HepG2 (cell line): ENCODE measurements around the gene SLC25A47. TPM values are rescaled to one million over a fixed set of nuclear protein-coding genes. Genes with fewer than 3 reads are reported as not detected.

Source experiments
- ADNP ChIP-seq: sonication (generic); formaldehyde crosslinking; IDR thresholded peaks from 2 replicates; pipeline ENCODE4 v1.4.0; 2020; ENCODE audit warnings: missing genetic modification reagents
- AGO1 ChIP-seq: fragments of 200-400 bp; formaldehyde crosslinking; IDR thresholded peaks from 2 replicates; pipeline ENCODE4 v1.6.1; 2017; ENCODE audit warnings: mild to moderate bottlenecking, low read depth, low read length, moderate library complexity; ENCODE audit not compliant: poor library complexity, severe bottlenecking
- CCAR2 ChIP-seq: fragments of 200-400 bp; formaldehyde crosslinking; optimal IDR thresholded peaks from 2 replicates; pipeline ENCODE3; 2018; ENCODE audit warnings: low read depth, mild to moderate bottlenecking, low read length, moderate library complexity
- EEA1 ChIP-seq: sonication (generic); formaldehyde crosslinking; IDR thresholded peaks from 2 replicates; pipeline ENCODE4 v1.5.1; 2020; ENCODE audit warnings: mild to moderate bottlenecking, missing genetic modification reagents, borderline replicate concordance
- ELF3 ChIP-seq: IDR thresholded peaks from 2 replicates; pipeline ENCODE4 v1.6.1; 2016; ENCODE audit warnings: missing genetic modification reagents, missing compliant biosample characterization
- GATAD2A ChIP-seq: IDR thresholded peaks from 2 replicates; pipeline ENCODE4 v1.6.1; 2016
- PHB2 ChIP-seq: fragments of 450-650 bp; IDR thresholded peaks from 2 replicates; pipeline ENCODE4 v1.6.1; 2018; ENCODE audit not compliant: partially characterized antibody
- SP2 ChIP-seq: sonication (generic); formaldehyde crosslinking; IDR thresholded peaks from 2 replicates; pipeline ENCODE4 v1.5.1; 2020; ENCODE audit warnings: mild to moderate bottlenecking, missing genetic modification reagents
- ZBTB7B ChIP-seq: sonication (generic); formaldehyde crosslinking; IDR thresholded peaks from 2 replicates; pipeline ENCODE4 v1.4.0; 2020; ENCODE audit warnings: missing genetic modification reagents
- ZFY ChIP-seq: sonication (generic); formaldehyde crosslinking; IDR thresholded peaks from 2 replicates; pipeline ENCODE4 v1.4.0; 2020; ENCODE audit warnings: missing genetic modification reagents
- ZKSCAN8 ChIP-seq: IDR thresholded peaks from 2 replicates; pipeline ENCODE4 v1.6.1; 2016; ENCODE audit warnings: borderline replicate concordance, missing genetic modification reagents, missing compliant biosample characterization
- ZNF432 ChIP-seq: sonication (generic); formaldehyde crosslinking; IDR thresholded peaks from 2 replicates; pipeline ENCODE4 v1.5.0; 2020; ENCODE audit warnings: missing genetic modification reagents, mild to moderate bottlenecking, borderline replicate concordance
- ZNF441 ChIP-seq: sonication (generic); formaldehyde crosslinking; IDR thresholded peaks from 2 replicates; pipeline ENCODE4 v1.7.0; 2021; ENCODE audit warnings: missing genetic modification reagents, borderline replicate concordance
- ZNF550 ChIP-seq: sonication (generic); formaldehyde crosslinking; IDR thresholded peaks from 2 replicates; pipeline ENCODE4 v1.4.0; 2020; ENCODE audit warnings: mild to moderate bottlenecking, missing genetic modification reagents, borderline replicate concordance
- ZNF713 ChIP-seq: sonication (generic); formaldehyde crosslinking; IDR thresholded peaks from 2 replicates; pipeline ENCODE4 v1.4.0; 2020; ENCODE audit warnings: mild to moderate bottlenecking, missing genetic modification reagents
- polyA plus RNA-seq, 8 experiments: library from polyadenylated mRNA; depleted of rRNA in 3 of 8; stranded (reverse) in 7 of 8; unstranded in 1 of 8; fragments of >200 nt; fragmentation: Illumina TruSeq in 4 of 8; extraction: Trizol in 4 of 8; gene quantifications; 2 replicates each; pipeline versions ENCODE4 v1.2.1 to v1.2.3, GENCODE V29; 2011 to 2016; ENCODE audit warnings: low read depth in 4 of 8, missing spikeins in 1 of 8, mixed read lengths in 1 of 8; ENCODE audit not compliant: insufficient read depth in 1 of 8
- total RNA-seq, 5 experiments: library from RNA; depleted of rRNA; stranded (reverse); fragments of >200 nt; fragmentation: Illumina TruSeq; extraction: Trizol; gene quantifications; 2 replicates each; pipeline ENCODE4 v1.2.3, GENCODE V29; 2016; ENCODE audit warnings: low read depth in 1 of 5
- TF ChIP-seq, protein P1 (sequence below): sonication (generic); formaldehyde crosslinking; IDR thresholded peaks from 2 replicates; pipeline ENCODE4 v1.4.0; 2020; ENCODE audit warnings: missing genetic modification reagents, mild to moderate bottlenecking, borderline replicate concordance
- TF ChIP-seq, protein P2 (sequence below): sonication (generic); formaldehyde crosslinking; IDR thresholded peaks from 2 replicates; pipeline ENCODE4 v1.4.0; 2020; ENCODE audit warnings: missing genetic modification reagents
- TF ChIP-seq, protein P3 (sequence below): sonication (generic); formaldehyde crosslinking; IDR thresholded peaks from 2 replicates; pipeline ENCODE4 v1.8.0; 2022; ENCODE audit warnings: mild to moderate bottlenecking, missing genetic modification reagents, moderate library complexity
- TF ChIP-seq, protein P4 (sequence below): sonication (generic); formaldehyde crosslinking; IDR thresholded peaks from 2 replicates; pipeline ENCODE4 v1.8.0; 2022; ENCODE audit warnings: mild to moderate bottlenecking, missing genetic modification reagents; ENCODE audit not compliant: insufficient replicate concordance

The SLC25A47 gene
- total and polyA plus RNA-seq, 2 of the 13 experiments (the other 11 are each of a cell fraction or from before 2014, with no cell fraction given): 1.0 to 1.7 TPM

DNA sequence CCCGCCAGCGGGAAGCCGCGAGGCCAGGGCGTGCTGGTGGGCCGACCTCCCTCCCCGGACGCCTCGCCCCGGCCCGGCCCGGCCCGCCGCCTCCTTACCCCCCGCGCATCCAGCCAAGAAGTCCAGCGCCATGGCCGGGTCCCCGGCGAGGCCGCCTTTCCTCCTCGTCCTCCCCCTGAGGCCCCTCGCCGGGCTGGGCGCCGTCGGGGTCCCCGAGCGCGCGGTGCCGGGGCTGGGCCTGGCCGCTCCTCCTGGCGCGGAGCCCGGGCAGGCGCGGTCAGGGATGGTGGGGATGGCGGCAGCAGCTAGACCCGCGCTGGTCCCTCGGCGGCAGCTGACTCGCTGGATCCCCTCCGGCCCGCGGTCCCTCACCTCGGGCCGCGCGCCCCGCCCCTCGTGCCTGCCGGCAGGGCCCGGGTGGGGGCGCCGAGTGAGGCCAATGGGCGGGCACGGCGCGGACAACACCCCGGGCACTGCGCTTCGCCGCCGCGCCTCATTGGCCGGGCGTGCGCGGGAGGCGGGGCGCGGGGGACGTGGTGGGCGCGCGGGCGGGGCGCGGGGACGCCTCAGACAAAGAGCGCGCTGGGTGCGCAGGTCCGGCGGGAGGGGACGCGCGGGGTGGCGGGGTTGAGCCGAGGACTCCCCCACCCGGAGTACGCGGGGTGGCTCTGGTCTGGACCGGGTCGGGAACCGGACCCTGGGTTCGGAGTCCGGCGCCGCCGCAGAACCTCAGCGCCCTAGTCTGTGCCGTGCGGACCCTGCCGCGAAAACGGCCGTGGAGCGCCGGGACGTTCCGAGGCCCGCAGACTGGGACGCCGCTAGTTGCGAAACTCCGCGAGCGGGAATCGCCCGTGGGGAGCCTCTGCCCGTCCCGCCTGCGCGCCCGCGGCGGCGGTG is 16.8 kb upstream of the SLC25A47 start, which contains the start of gene SLC25A29 (continued):
- TF ChIP-seq, protein P1, sequence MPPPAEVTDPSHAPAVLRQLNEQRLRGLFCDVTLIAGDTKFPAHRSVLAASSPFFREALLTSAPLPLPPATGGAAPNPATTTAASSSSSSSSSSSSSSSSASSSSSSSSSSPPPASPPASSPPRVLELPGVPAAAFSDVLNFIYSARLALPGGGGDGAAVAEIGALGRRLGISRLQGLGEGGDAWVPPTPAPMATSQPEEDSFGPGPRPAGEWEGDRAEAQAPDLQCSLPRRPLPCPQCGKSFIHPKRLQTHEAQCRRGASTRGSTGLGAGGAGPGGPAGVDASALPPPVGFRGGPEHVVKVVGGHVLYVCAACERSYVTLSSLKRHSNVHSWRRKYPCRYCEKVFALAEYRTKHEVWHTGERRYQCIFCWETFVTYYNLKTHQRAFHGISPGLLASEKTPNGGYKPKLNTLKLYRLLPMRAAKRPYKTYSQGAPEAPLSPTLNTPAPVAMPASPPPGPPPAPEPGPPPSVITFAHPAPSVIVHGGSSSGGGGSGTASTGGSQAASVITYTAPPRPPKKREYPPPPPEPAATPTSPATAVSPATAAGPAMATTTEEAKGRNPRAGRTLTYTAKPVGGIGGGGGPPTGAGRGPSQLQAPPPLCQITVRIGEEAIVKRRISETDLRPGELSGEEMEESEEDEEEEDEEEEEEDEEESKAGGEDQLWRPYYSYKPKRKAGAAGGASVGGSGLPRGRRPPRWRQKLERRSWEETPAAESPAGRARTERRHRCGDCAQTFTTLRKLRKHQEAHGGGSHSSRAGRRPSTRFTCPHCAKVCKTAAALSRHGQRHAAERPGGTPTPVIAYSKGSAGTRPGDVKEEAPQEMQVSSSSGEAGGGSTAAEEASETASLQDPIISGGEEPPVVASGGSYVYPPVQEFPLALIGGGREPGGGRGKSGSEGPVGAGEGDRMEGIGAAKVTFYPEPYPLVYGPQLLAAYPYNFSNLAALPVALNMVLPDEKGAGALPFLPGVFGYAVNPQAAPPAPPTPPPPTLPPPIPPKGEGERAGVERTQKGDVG (CRISPR knock-in tag): 0 out of 2 replicates have a peak, but pooled peaks have one; percentile 36
- TF ChIP-seq ELF3 (CRISPR knock-in tag) (no peak), ZNF550 (no peak), ZFY (CRISPR knock-in tag) (peak; percentile 64), ADNP (CRISPR knock-in tag) (no peak), ZNF432 (CRISPR knock-in tag) (no peak), AGO1 (no peak), ZNF713 (CRISPR knock-in tag) (no peak), ZBTB7B (CRISPR knock-in tag) (no peak), ZNF441 (no peak), PHB2 (no peak), CCAR2 (no peak), SP2 (CRISPR knock-in tag) (peak; percentile 72), EEA1 (no peak), GATAD2A (CRISPR knock-in tag) (no peak), ZKSCAN8 (CRISPR knock-in tag) (no peak)
- TF ChIP-seq, protein P2, sequence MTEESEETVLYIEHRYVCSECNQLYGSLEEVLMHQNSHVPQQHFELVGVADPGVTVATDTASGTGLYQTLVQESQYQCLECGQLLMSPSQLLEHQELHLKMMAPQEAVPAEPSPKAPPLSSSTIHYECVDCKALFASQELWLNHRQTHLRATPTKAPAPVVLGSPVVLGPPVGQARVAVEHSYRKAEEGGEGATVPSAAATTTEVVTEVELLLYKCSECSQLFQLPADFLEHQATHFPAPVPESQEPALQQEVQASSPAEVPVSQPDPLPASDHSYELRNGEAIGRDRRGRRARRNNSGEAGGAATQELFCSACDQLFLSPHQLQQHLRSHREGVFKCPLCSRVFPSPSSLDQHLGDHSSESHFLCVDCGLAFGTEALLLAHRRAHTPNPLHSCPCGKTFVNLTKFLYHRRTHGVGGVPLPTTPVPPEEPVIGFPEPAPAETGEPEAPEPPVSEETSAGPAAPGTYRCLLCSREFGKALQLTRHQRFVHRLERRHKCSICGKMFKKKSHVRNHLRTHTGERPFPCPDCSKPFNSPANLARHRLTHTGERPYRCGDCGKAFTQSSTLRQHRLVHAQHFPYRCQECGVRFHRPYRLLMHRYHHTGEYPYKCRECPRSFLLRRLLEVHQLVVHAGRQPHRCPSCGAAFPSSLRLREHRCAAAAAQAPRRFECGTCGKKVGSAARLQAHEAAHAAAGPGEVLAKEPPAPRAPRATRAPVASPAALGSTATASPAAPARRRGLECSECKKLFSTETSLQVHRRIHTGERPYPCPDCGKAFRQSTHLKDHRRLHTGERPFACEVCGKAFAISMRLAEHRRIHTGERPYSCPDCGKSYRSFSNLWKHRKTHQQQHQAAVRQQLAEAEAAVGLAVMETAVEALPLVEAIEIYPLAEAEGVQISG (CRISPR knock-in tag): peak; percentile 39
- TF ChIP-seq, protein P3, sequence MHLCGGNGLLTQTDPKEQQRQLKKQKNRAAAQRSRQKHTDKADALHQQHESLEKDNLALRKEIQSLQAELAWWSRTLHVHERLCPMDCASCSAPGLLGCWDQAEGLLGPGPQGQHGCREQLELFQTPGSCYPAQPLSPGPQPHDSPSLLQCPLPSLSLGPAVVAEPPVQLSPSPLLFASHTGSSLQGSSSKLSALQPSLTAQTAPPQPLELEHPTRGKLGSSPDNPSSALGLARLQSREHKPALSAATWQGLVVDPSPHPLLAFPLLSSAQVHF: 0 out of 2 replicates have a peak, but pooled peaks have one; percentile 23
- TF ChIP-seq, protein P4, sequence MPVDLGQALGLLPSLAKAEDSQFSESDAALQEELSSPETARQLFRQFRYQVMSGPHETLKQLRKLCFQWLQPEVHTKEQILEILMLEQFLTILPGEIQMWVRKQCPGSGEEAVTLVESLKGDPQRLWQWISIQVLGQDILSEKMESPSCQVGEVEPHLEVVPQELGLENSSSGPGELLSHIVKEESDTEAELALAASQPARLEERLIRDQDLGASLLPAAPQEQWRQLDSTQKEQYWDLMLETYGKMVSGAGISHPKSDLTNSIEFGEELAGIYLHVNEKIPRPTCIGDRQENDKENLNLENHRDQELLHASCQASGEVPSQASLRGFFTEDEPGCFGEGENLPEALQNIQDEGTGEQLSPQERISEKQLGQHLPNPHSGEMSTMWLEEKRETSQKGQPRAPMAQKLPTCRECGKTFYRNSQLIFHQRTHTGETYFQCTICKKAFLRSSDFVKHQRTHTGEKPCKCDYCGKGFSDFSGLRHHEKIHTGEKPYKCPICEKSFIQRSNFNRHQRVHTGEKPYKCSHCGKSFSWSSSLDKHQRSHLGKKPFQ: no peak
